Adipocyte (in vitro differentiated cells): Measurements from ENCODE around the gene NFATC3.
A peak's percentile ranks its signal among the peaks of the same experiment; 100 is the strongest.

Experiments used
- DNase-seq: peaks from one replicate; pipeline ENCODE4 v3.0.0-alpha.2; 2015; ENCODE audit warnings: low read depth
- H3K27me3 ChIP-seq: replicated peaks from 2 replicates; pipeline ENCODE4 v1.7.0; 2013; ENCODE audit warnings: mild to moderate bottlenecking, low read length, moderate library complexity; ENCODE audit not compliant: control insufficient read depth, insufficient read depth
- H3K36me3 ChIP-seq: 2 replicates; pipeline ENCODE4 v1.7.0; 2013; ENCODE audit warnings: low read length, mild to moderate bottlenecking, moderate library complexity; ENCODE audit not compliant: control insufficient read depth, insufficient read depth, severe bottlenecking
- H3K4me1 ChIP-seq: 2 replicates; pipeline ENCODE4 v1.7.0; 2013; ENCODE audit warnings: mild to moderate bottlenecking, low read length, moderate library complexity; ENCODE audit not compliant: control insufficient read depth, insufficient read depth
- H3K4me3 ChIP-seq: 2 replicates; pipeline ENCODE4 v1.7.0; 2013; ENCODE audit warnings: mild to moderate bottlenecking, low read length, moderate library complexity
- H3K9ac ChIP-seq: 2 replicates; pipeline ENCODE4 v1.7.0; 2013; ENCODE audit warnings: mild to moderate bottlenecking, low read length, moderate library complexity
- H3K9me3 ChIP-seq: 2 replicates; pipeline ENCODE4 v1.7.0; 2013; ENCODE audit warnings: mild to moderate bottlenecking, low read length, moderate library complexity; ENCODE audit not compliant: control insufficient read depth

Gene NFATC3

DNA sequence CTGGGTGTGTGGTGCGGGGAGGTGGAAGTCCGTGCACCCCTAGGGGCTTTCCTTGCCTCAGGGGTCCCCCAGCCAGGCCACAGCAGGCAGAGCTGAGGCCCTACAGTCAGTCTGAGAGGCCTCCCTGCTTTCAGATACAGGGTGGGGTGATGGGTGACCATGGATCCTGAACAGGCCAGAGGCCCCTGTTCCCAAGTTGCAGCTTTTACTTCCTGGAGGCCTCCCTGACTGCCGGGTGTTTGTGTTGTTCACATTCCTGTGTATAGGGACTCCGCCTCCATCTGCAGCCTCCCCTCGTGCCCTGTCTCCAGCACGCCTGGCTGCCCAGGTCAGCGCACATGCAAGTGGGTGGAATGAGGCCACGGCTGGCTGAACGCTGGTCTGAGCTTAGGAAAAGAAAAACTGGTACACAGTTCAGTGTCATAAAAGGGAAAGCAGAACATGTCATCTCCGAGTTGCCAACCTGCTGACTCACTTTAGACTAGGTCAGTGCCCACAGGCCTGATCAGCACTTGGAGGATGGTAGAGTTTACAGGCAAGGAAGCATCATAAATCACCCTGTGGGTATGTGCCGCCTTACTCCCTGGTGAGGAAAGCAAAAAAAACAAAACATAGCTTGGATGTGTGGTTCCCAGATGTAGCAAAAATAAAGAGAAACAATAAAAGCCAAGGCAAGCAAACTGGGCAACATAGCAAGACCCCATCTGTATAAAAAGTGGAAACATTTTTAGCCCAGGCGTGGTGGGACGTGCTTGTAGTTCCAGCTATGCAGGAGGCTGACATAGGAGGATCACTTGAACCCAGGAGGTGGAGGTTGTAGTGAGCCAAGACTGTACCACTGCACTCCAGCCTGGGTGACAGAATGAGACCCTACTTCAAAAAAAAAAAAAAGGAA, 173.0 kb downstream of the NFATC3 start:
- Histone ChIP-seq H3K9ac (peak overlapping the region; percentile 82), H3K4me3 (peak overlapping the region; percentile 3), H3K9me3 (no peaks in the 10 kb centered on the region), H3K36me3 (peaks cover 28% of the 10 kb centered on the region), H3K27me3 (no peaks in the 10 kb centered on the region), H3K4me1 (peaks cover 24% of the 10 kb centered on the region)
- peak; percentile 58 for DNase-seq

GRCh38 chr16:68259007-68259825, 174.0 kb downstream of the NFATC3 start:
- peaks cover 31% of the 10 kb centered on the region for H3K4me1 ChIP-seq
- H3K9ac ChIP-seq = peak overlapping the region; percentile 46
- peaks cover 27% of the 10 kb centered on the region for H3K36me3 ChIP-seq
- H3K9me3 ChIP-seq = no peaks in the 10 kb centered on the region
- H3K27me3 ChIP-seq = no peaks in the 10 kb centered on the region
- no peak for DNase-seq
- H3K4me3 ChIP-seq = no peak overlapping the region

DNA sequence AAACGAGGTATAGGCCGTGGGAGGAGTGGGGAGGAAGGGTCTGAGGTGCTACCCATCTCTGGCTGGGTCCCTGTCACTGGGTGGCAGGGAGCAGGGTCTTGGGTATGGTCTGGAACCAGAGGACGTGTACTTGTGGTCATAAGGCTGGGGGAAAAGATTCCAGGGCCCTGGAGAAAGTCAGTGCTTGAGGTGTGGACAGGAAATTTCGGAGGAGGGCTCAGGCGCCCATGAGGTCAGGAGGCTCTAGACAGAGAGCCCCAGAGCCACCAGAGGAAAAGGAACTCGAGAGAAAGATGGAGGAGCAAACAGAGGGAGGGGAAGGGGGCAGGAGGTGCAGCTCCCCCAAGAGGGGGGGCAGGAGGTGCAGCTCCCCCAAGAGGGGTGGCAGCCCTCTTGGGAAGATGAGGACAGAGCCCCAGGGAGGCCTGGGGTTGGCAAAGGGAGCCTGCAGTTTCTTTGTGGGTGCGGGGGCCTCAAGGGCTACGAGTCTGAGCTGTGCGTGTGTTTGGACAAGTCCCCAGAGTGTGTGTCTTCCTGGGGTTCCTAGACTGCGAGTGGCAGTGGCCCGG, 178.5 kb downstream of the NFATC3 start:
- H3K9ac ChIP-seq = peak overlapping the region; percentile 100
- H3K36me3 ChIP-seq = peaks cover 28% of the 10 kb centered on the region
- H3K27me3 ChIP-seq = no peaks in the 10 kb centered on the region
- H3K4me3 ChIP-seq = peak overlapping the region; percentile 98
- H3K4me1 ChIP-seq = peaks cover 31% of the 10 kb centered on the region
- no peaks in the 10 kb centered on the region for H3K9me3 ChIP-seq
- no peak for DNase-seq

DNA sequence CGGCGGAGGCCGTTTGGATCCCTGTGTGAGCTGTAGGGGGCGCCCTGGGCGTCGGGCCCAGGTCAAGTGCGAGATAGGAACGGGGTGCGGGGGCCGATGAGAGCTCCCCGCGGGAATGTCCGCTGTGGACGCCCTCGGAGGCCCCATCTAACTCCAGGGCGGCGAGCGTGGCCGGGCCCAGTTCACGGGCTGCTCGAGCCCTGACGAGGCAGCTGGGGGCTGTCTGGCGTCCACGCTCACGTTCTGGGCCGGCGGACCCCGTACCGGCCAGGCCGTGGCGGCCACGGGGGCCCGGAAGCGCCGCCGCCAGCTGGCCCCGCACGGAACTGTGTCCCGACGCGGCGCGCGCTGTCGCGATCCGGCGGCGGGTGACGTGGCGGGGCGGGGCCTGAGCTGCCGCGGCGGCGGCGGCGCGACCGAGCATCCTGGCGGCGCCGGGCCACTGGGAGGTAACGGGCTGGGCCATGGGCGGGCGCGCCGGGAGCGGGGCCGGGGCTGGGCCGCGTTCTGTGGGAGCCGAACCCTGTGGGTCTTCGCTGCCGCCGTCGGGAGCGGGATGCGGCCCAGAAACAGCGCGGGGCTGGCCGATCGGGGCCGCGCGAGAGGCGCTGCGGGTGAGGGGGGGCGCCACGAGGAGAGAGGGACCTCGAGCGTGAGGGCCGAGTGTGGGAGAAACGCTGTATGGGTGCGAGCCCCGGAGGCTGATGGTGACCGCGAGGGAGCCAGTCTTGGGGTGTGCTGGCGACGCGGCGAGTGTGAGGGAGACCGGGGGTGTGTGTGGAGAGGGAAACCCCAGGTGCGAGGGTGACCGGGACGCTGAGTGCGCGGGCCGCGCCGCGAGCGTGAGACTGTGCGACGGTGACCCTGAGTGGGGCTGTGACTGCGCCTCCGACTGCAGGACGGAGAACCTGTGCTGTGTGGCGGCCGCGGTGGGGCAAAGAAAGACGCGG, 179.2 kb downstream of the NFATC3 start, which contains the start of gene SLC7A6:
Gene SLC7A6 (plus strand): TSS at position 399 of the 950 bp plus-strand sequence. CDS start 10,201 bp downstream, outside the sequence.
- peak; percentile 92 for DNase-seq

DNA sequence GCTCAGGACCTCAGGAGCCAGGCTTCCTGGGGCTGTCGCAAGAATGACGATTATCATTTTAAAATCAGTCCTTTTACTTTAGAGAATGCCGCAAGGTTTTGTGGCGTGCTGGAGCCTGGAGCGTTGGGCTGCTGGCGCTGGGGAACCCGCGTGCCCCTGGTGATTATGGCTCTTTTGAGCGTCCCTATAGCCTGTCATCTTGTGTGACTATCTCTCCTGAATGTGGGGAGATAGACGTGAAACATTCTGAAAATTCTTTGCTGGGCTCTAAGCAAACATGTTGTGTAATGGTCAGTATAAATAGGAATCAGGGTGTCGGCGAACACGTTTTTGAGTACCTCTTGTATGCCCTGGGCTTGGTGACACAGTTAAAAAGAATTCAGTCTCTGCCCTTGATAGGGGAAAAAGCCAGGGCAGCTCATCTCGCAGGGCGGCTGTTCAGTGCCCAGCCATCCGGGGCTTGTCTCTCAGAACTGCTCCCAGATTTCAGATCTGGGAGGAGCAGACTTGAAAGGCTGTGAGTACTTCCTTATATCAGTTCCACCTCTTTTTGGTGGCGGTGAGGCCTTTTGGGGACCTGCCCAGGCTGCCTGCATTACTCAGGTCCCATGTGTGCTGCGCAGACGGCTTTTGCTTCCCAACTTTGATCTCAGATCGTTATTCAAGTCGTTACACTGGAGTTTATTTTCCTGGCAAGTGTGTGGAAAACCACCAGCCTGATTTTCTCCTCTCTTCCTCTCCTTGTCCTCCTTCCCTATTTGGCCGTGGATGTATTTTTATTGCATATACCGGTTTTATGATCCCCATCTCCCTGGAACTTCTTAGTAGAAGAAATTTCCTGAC, 180.1 kb downstream of the NFATC3 start:
- H3K4me1 ChIP-seq = peaks cover 36% of the 10 kb centered on the region
- peaks cover 31% of the 10 kb centered on the region for H3K36me3 ChIP-seq
- DNase-seq = peak; percentile 83
- H3K4me3 ChIP-seq = peak overlapping the region; percentile 98
- peak overlapping the region; percentile 100 for H3K9ac ChIP-seq
- H3K9me3 ChIP-seq = no peaks in the 10 kb centered on the region
- no peaks in the 10 kb centered on the region for H3K27me3 ChIP-seq

More for the DNA sequence above, 179.2 kb downstream of the NFATC3 start, which contains the start of gene SLC7A6:
- Histone ChIP-seq H3K4me3 (peak within 1 kb of the TSS; percentile 98), H3K9ac (peak within 1 kb of the TSS; percentile 100), H3K36me3 (peaks cover 31% of the 10 kb centered on the region), H3K9me3 (no peaks in the 10 kb centered on the region), H3K27me3 (no peaks in the 10 kb centered on the region), H3K4me1 (peaks cover 33% of the 10 kb centered on the region)

DNA sequence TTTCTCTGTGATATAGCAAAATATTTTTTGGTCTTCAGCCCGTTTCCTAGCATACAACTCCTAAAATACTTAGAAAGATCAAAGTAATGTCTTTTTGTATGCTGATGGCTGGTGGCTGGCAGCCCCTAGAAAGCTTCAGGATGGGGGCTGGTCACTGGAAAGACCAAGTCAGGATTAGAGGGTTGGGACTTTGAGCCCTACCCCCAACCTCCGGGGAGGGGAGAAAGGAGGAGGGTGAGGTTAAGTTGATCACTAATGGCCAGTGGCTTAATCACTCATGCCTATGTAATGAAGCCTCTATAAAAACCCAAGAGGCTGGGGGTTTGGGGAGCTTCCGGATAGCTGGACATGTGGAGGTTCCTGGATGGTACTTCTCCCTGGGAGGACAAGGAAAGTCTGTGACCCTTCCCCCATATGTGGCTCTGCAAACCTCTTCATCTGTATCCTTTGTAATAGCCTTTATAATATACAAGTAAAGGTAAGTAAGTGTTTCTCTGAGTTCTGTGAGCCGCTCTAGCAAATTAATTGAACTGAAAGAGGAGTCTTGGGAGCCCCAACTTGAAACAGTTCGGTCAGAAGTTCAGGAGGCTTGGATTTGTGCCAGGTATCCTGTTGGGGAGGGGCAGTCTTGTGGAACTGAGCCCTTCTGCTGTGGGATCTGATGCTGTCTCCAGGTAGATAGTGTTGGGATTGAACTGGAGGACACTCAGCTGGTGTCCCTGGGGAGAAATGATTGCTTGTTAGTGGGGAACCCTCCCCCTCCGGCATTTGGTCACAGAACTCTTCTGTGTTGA, 182.6 kb downstream of the NFATC3 start:
- peak overlapping the region; percentile 98 for H3K4me3 ChIP-seq
- peaks cover 56% of the 10 kb centered on the region for H3K4me1 ChIP-seq
- no peaks in the 10 kb centered on the region for H3K27me3 ChIP-seq
- no peaks in the 10 kb centered on the region for H3K9me3 ChIP-seq
- H3K36me3 ChIP-seq = peaks cover 46% of the 10 kb centered on the region
- DNase-seq = no peak
- H3K9ac ChIP-seq = peak overlapping the region; percentile 69

GRCh38 chr16:68269793-68270192, 184.6 kb downstream of the NFATC3 start:
- Histone ChIP-seq H3K9me3 (no peaks in the 10 kb centered on the region), H3K4me1 (peaks cover 68% of the 10 kb centered on the region), H3K27me3 (no peaks in the 10 kb centered on the region), H3K36me3 (peaks cover 66% of the 10 kb centered on the region), H3K9ac (no peak overlapping the region), H3K4me3 (no peak overlapping the region)
- no peak for DNase-seq

DNA sequence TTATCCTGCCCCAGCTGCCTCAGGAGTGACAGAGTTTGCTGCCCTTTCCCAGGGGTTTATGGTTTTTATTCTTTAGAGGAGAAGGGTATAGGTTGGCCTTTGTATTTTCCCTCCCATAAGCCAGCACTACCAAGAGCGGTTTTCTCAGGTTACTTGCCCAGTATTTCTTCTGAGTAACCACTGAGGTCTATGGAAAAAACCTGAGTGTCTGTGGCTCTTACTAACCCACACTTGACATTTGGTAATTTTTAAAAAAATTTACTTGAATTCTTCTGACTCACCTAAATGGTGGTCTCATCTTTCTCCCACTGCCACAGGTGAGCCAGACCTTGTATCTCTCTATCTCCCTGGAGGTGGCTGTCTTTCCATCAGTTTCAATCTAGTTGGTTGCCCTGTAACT, 185.2 kb downstream of the NFATC3 start:
- Histone ChIP-seq H3K27me3 (no peaks in the 10 kb centered on the region), H3K36me3 (peaks cover 70% of the 10 kb centered on the region), H3K9ac (no peak overlapping the region), H3K4me3 (no peak overlapping the region), H3K9me3 (no peaks in the 10 kb centered on the region), H3K4me1 (peaks cover 70% of the 10 kb centered on the region)
- DNase-seq = no peak

DNA sequence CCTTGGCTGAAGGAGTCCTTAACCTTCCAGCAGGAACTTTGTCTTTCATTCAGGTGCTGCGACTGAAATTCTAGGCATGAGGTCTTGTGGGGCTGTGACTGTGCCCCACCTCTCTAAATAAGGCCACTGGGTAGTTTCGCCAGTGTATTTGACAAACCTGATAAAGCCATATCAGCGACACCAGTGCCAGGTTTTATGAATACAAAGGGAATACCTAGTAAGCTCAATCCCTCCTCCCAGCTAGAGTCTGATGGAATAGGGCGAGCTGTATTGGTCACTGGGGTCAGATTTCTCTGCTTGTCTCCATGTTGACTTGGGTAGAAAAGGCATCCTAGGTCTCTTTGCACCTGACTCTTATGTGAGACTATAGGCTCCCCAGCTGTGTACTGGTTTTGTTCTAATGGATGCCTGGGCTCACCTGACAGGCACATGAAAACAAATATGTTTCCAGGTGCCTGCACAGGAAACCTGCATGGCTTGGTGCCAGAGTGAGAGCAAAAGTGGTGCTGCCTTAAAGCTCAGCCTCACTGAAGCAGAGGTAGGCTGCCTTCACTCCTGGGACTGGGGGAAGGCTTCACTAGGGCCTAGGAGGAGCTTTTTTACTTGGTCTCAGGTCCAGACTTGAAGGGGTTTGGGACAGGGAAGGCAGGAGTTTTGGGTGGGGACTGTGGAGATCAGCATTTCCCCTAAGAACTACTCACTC, 187.5 kb downstream of the NFATC3 start:
- peak overlapping the region; percentile 9 for H3K9ac ChIP-seq
- H3K4me1 ChIP-seq = peaks cover 80% of the 10 kb centered on the region
- DNase-seq = no peak
- no peaks in the 10 kb centered on the region for H3K27me3 ChIP-seq
- no peak overlapping the region for H3K4me3 ChIP-seq
- H3K36me3 ChIP-seq = peaks cover 73% of the 10 kb centered on the region
- H3K9me3 ChIP-seq = no peaks in the 10 kb centered on the region
